WTC11 (cell line): Measurements from ENCODE around the gene RBM47.

Experiments used
- CTCF ChIP-seq: fragments of 200-600 bp; IDR thresholded peaks from 2 replicates; pipeline ENCODE4 v1.8.0; 2022; ENCODE audit warnings: antibody characterized with exemption
- FOXJ3 ChIP-seq: sonication (generic); formaldehyde crosslinking; IDR thresholded peaks from 2 replicates; pipeline ENCODE4 v1.9.0; 2021; ENCODE audit warnings: missing genetic modification reagents, mild to moderate bottlenecking, borderline replicate concordance
- FOXP1 ChIP-seq: sonication (generic); formaldehyde crosslinking; IDR thresholded peaks from 2 replicates; pipeline ENCODE4 v1.8.0; 2022; ENCODE audit warnings: missing genetic modification reagents, mild to moderate bottlenecking, moderate library complexity, borderline replicate concordance
- JUN ChIP-seq: sonication (generic); formaldehyde crosslinking; IDR thresholded peaks from 2 replicates; pipeline ENCODE4 v1.8.0; 2023; ENCODE audit warnings: mild to moderate bottlenecking, missing genetic modification reagents
- MAX ChIP-seq: sonication (generic); formaldehyde crosslinking; IDR thresholded peaks from 2 replicates; pipeline ENCODE4 v1.8.0; 2022; ENCODE audit warnings: mild to moderate bottlenecking, missing genetic modification reagents
- MLX ChIP-seq: sonication (generic); formaldehyde crosslinking; IDR thresholded peaks from 2 replicates; pipeline ENCODE4 v1.8.1; 2023; ENCODE audit warnings: mild to moderate bottlenecking, missing genetic modification reagents, moderate library complexity
- NFE2L1 ChIP-seq: sonication (generic); formaldehyde crosslinking; IDR thresholded peaks from 2 replicates; pipeline ENCODE4 v1.8.1; 2023; ENCODE audit warnings: missing genetic modification reagents
- TCF7 ChIP-seq: sonication (generic); formaldehyde crosslinking; IDR thresholded peaks from 2 replicates; pipeline ENCODE4 v1.8.0; 2022; ENCODE audit warnings: mild to moderate bottlenecking, low read depth, missing genetic modification reagents, moderate library complexity
- ZBTB21 ChIP-seq: sonication (generic); formaldehyde crosslinking; IDR thresholded peaks from 2 replicates; pipeline ENCODE4 v1.8.1; 2023; ENCODE audit warnings: mild to moderate bottlenecking, missing genetic modification reagents, borderline replicate concordance

GRCh38 chr4:40425799-40426574, 203.7 kb downstream of the RBM47 start:
- TF ChIP-seq ZBTB21 (no peak), MAX (CRISPR knock-in tag) (no peak), CTCF (no peak), MLX (CRISPR knock-in tag) (no peak), FOXJ3 (CRISPR knock-in tag) (no peak), JUN (CRISPR knock-in tag) (no peak), FOXP1 (CRISPR knock-in tag) (no peak), NFE2L1 (CRISPR knock-in tag) (no peak), TCF7 (CRISPR knock-in tag) (no peak)
